PC-3 (cell line): ENCODE measurements around the gene LPCAT1. TPM values are rescaled to one million over a fixed set of nuclear protein-coding genes. Genes with fewer than 3 reads are reported as not detected.

Experiments
- ATAC-seq: fragments of 200-7000 bp; cut with Tn5 transposase; 2 replicates; pipeline ENCODE4 v1.9.1; 2020; ENCODE audit warnings: mild to moderate bottlenecking, moderate library complexity
- BruUV-seq: library from RNA; stranded (reverse); fragments of 400-500 nt; replicated peaks from 2 replicates; lab custom pipeline; 2021; lab: Mats Ljungman, UMichigan
- CTCF ChIA-PET: fragments of 300-600 bp; sonication (Branson Sonifier 250); formaldehyde crosslinking; loops from one replicate; lab custom pipeline; 2022; ENCODE audit warnings: antibody characterized with exemption; lab: Charles Lee
- POLR2A ChIA-PET: fragments of 300-600 bp; sonication (Branson Sonifier 250); formaldehyde crosslinking; loops from one replicate; lab custom pipeline; 2022; ENCODE audit warnings: antibody characterized with exemption; ENCODE audit not compliant: unreplicated experiment; lab: Charles Lee
- DNase-seq: peaks from one replicate; pipeline ENCODE4 v3.0.0-alpha.2; 2015
- H2AFZ ChIP-seq: fragments of 300-600 bp; sonication (generic); 2 replicates; pipeline ENCODE4 v1.6.0; 2016; ENCODE audit warnings: antibody characterized with exemption, low read length
- H3F3A ChIP-seq: fragments of 300-600 bp; sonication (generic); one replicate; pipeline ENCODE4 v1.6.0; 2017; ENCODE audit warnings: antibody characterized with exemption, low read length, control low read depth, mild to moderate bottlenecking; ENCODE audit not compliant: unreplicated experiment
- H3K27ac ChIP-seq: fragments of 300-600 bp; sonication (generic); 2 replicates; pipeline ENCODE4 v1.5.1; 2016; ENCODE audit warnings: mild to moderate bottlenecking, low read length
- H3K27me3 ChIP-seq: fragments of 300-600 bp; sonication (generic); 2 replicates; pipeline ENCODE4 v1.6.1; 2016; ENCODE audit warnings: low read length, mixed read lengths
- H3K36me3 ChIP-seq: fragments of 300-600 bp; sonication (generic); 2 replicates; pipeline ENCODE4 v1.6.1; 2016; ENCODE audit warnings: low read depth, mixed run types, low read length, mixed read lengths
- H3K4me1 ChIP-seq: fragments of 300-600 bp; sonication (generic); 2 replicates; pipeline ENCODE4 v1.5.1; 2016; ENCODE audit warnings: low read length; ENCODE audit not compliant: insufficient read depth
- H3K4me2 ChIP-seq: fragments of 300-600 bp; sonication (generic); 2 replicates; pipeline ENCODE4 v1.6.0; 2016; ENCODE audit warnings: low read length
- H3K4me3 ChIP-seq: fragments of 300-600 bp; sonication (generic); 2 replicates; pipeline ENCODE4 v1.5.1; 2016; ENCODE audit warnings: mild to moderate bottlenecking, low read length, mixed read lengths
- H3K79me2 ChIP-seq: fragments of 300-600 bp; sonication (generic); 2 replicates; pipeline ENCODE4 v1.6.1; 2017; ENCODE audit warnings: low read length, mixed read lengths
- H3K9ac ChIP-seq: fragments of 300-600 bp; sonication (generic); 2 replicates; pipeline ENCODE4 v1.6.0; 2016; ENCODE audit warnings: mild to moderate bottlenecking, low read length
- H3K9me2 ChIP-seq: fragments of 300-600 bp; sonication (generic); replicated peaks from 2 replicates; pipeline ENCODE4 v1.6.1; 2016; ENCODE audit warnings: mixed run types, low read length, mixed read lengths
- H3K9me3 ChIP-seq: fragments of 300-600 bp; sonication (generic); 2 replicates; pipeline ENCODE4 v1.6.1; 2016; ENCODE audit warnings: low read length, mixed read lengths
- H4K20me1 ChIP-seq: fragments of 300-600 bp; sonication (generic); 2 replicates; pipeline ENCODE4 v1.6.1; 2016; ENCODE audit warnings: low read length, mixed read lengths
- EZH2 ChIP-seq: fragments of 300-600 bp; sonication (generic); IDR thresholded peaks from one replicate; pipeline ENCODE4 v1.6.1; 2017; ENCODE audit warnings: antibody characterized with exemption, mild to moderate bottlenecking, low read length; ENCODE audit not compliant: unreplicated experiment
- EZH2phosphoT487 ChIP-seq: fragments of 300-600 bp; sonication (generic); IDR thresholded peaks from 2 replicates; pipeline ENCODE4 v1.6.1; 2018; ENCODE audit warnings: mild to moderate bottlenecking, antibody characterized with exemption, low read length, borderline replicate concordance
- intact Hi-C: fragments of 100-400 bp; cut with micrococcal nuclease; formaldehyde crosslinking; loops from 2 replicates; pipeline ENCODE4 v1.9.0; 2023
- total RNA-seq: library from RNA; depleted of rRNA; stranded (reverse); fragments of >200 nt; gene quantifications from 2 replicates; pipeline ENCODE4 v1.2.3, GENCODE V29; 2014
- TF ChIP-seq, protein P1 (sequence below): fragments of 300-600 bp; sonication (generic); conservative IDR thresholded peaks from 2 replicates; pipeline ENCODE4 v1.5.1; 2017; ENCODE audit warnings: antibody characterized with exemption, low read depth, mild to moderate bottlenecking, low read length

LPCAT1 gene
- total RNA-seq, 1 experiment from 2014 or later = 121 TPM

DNA sequence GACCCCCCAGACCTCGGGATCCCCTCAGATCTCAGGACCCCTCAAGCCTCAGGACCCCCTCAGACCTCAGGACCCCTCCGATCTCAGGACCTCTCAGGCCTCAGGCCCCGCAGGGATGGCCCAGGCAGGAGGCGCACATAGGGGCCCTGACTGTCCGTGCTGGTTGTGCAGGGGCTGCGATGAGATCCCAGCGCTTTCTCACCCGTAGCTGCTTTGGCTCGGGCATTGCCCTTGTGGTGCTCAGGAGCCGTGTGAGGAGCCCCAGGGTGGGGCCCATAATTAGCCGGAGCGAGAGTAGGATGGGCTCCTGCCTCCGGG, 680 bp upstream of the LPCAT1 start:
- H3K4me1 ChIP-seq = peaks cover 25% of the 10 kb centered on the region
- H3K9me2 ChIP-seq = no peaks in the 10 kb centered on the region
- peak overlapping the region; percentile 78 for H3K4me2 ChIP-seq
- H3K9me3 ChIP-seq = no peaks in the 10 kb centered on the region
- intact Hi-C loops = loop anchor here (5.0 kb wide), 1 partner anchor 33 kb away; no protein-coding TSS in a partner anchor
- H3K79me2 ChIP-seq = peaks cover 39% of the 10 kb centered on the region
- ATAC-seq = no peak
- H3F3A ChIP-seq = no peaks in the 10 kb centered on the region
- peak overlapping the region; percentile 67; the same call in 1 of the 2 replicates for H3K4me3 ChIP-seq
- H2AFZ ChIP-seq = peak overlapping the region; percentile 72
- ChIA-PET CTCF (no interaction called here), POLR2A (no interaction called here)
- peaks cover 21% of the 10 kb centered on the region for H3K36me3 ChIP-seq
- TF ChIP-seq, protein P1, sequence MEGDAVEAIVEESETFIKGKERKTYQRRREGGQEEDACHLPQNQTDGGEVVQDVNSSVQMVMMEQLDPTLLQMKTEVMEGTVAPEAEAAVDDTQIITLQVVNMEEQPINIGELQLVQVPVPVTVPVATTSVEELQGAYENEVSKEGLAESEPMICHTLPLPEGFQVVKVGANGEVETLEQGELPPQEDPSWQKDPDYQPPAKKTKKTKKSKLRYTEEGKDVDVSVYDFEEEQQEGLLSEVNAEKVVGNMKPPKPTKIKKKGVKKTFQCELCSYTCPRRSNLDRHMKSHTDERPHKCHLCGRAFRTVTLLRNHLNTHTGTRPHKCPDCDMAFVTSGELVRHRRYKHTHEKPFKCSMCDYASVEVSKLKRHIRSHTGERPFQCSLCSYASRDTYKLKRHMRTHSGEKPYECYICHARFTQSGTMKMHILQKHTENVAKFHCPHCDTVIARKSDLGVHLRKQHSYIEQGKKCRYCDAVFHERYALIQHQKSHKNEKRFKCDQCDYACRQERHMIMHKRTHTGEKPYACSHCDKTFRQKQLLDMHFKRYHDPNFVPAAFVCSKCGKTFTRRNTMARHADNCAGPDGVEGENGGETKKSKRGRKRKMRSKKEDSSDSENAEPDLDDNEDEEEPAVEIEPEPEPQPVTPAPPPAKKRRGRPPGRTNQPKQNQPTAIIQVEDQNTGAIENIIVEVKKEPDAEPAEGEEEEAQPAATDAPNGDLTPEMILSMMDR = no peak
- TF ChIP-seq EZH2phosphoT487 (no peak), EZH2 (no peak)
- BruUV-seq = no TSS peak
- H3K9ac ChIP-seq = peak overlapping the region; percentile 95
- no peak for DNase-seq
- 0 out of 2 replicates have a peak overlapping the region, but pooled peaks have one; percentile 20 for H3K27ac ChIP-seq
- H3K27me3 ChIP-seq = no peaks in the 10 kb centered on the region
- H4K20me1 ChIP-seq = peaks cover 11% of the 10 kb centered on the region

DNA sequence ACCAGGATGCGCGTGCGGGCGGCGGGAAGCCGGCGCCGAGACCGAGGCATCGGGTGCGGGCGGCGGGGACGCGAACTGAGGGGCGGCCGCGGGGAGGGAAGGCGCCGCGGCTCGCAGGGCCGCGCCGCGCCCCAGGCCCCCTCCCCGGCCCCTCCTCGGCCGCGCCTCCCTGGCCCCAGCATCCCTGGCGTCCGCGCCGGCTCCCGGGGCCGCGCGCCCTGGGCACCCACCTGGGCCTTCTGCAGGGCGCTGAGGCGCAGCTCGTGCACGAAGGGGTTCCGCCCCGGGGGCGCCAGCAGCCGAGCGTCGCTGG, 324 bp downstream of the LPCAT1 start:
- H3K9ac ChIP-seq = peak overlapping the region; percentile 95
- H3K79me2 ChIP-seq = peaks cover 49% of the 10 kb centered on the region
- no peaks in the 10 kb centered on the region for H3K9me2 ChIP-seq
- no peaks in the 10 kb centered on the region for H3K9me3 ChIP-seq
- DNase-seq (no peak), ATAC-seq (peak; percentile 38)
- ChIA-PET POLR2A (no interaction called here), CTCF (no interaction called here)
- no TSS peak for BruUV-seq
- no peaks in the 10 kb centered on the region for H3F3A ChIP-seq
- H2AFZ ChIP-seq = no peak overlapping the region
- peak overlapping the region; percentile 86 for H3K27ac ChIP-seq
- peak overlapping the region; percentile 95 for H3K4me2 ChIP-seq
- TF ChIP-seq EZH2 (no peak), EZH2phosphoT487 (no peak)
- TF ChIP-seq, protein P1 = no peak
- intact Hi-C loops = loop anchor here (5.0 kb wide), 1 partner anchor 34 kb away; no protein-coding TSS in a partner anchor
- peaks cover 11% of the 10 kb centered on the region for H4K20me1 ChIP-seq
- peak overlapping the region; percentile 90 for H3K4me3 ChIP-seq
- H3K36me3 ChIP-seq = peaks cover 30% of the 10 kb centered on the region
- H3K4me1 ChIP-seq = peaks cover 31% of the 10 kb centered on the region
- H3K27me3 ChIP-seq = no peaks in the 10 kb centered on the region
